Suppressor macrophage (primary cell): ENCODE results near the gene RHCG.

Experiments
- DNase-seq, 4 experiments: peaks; one replicate each; pipeline ENCODE4 v3.0.0-alpha.2; 2020 to 2022

RHCG gene

DNA sequence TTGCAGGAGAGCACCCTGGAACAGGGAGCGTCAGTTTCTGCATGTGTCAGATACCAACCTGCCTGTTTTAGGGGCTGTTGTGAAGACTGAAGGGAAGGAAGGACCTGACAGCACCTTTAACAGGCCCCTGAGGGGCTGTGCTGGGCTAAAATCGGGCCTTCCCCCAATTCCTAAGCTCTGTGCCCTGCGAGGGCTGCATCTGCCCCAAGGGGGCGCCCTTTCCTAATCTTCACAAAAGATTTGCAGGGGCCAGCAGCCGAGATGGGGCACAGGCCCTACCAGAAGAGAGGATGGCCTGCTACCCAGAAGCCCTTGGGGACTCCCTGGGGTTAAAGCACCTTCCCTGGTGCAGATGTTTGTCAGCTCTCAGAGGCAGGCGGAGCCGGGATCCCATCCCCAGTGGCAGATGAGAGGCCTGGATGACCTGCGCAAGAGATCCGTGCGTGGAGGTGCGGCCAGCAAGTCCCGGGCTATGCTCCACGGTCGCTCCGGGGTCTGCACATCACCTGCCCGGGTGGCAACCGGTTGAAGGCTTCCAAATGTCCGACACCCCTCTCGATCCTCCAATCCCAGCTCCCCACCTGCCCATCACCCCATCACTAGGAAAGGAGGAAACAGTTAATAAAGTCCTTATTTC, 53.6 kb downstream of the RHCG start:
- DNase-seq = peak; percentile 66 to 80 (median 71)

- DNase-seq = no peak
Observed at GRCh38 chr15:89442155-89442554, 54.2 kb downstream of the RHCG start.

GRCh38 chr15:89441295-89441812, 55.0 kb downstream of the RHCG start:
- DNase-seq = peak in 3 of 4 experiments; percentile 43 to 62 (median 52)

DNA sequence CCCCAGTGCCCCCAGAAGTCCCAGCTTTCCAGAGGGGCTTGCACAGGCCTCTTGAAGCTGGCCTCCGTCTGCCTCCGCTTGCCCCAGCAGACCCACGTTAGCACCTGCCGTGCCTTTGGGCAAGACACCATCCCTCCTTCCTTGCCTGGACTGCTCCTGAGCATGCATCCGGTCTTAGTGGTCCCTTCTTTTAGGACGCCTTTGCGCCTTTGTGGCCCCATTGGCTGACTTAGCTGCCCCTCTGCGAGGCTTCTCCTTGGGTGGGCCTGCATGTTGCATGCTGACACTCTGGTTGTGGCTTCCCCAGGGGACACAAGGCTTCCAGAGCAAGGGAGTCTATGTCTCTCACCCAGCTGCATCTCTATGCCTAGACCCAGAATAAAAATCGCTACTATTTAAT, 56.6 kb downstream of the RHCG start:
- no peak for DNase-seq

DNA sequence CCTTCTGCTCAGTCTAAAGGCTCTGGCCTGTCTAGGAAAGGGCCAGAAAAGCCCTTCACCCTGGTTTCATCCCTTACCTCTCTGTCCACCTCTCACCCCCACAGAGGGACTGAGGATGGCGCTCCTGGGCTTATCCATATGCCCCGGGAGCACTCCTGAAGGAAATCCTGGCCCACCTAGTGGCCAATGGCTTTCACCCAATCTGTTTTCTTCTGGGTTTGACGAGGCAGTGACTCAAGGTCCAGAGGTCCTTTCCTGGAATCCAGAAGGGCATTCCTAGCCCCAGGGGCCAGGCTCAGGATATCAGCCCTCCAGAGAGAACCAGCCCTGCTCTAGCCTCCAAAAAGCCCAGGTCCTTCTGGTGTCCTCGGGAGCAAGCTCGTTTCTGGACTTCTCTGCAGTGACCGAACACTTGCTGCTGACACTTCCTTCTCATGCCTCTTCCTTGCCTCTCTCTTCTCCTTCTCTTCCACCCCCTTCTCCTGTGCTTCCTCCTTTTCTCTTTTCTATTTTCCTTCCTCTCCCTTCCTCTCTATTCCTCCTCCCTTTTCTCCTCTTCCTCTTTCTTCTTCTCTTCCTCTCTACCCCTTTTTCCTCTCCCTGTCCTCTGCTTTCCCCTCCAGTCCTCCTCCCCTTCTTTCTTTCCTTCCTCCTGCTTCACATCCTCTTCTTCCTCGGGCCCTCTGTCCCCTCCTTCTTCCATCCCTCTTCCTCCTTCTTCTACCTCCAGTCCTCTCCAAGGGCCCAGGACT, 59.6 kb downstream of the RHCG start:
- no peak for DNase-seq

- DNase-seq = no peak
Observed at GRCh38 chr15:89435362-89435761, 61.0 kb downstream of the RHCG start.

DNA sequence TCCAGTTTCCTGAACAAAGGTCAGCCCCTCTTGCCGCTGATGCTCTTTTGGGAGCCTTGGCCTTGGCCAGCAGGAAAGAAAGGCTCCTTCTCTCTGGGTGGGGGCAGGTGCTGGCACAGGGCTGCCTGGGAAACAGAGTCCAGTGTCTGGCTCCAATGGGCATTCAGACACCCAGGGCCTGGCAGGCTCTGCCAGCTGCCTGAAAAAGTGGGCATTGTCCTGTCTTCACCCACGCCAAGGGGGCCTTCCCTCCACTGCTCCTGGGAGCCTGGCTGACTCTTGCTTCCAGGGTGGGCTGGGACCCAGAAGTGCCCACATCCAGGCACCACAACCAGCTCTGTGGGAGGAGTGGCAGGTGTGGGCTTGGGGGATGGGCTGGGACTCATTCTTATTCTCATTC, 62.7 kb downstream of the RHCG start:
- DNase-seq = no peak

DNA sequence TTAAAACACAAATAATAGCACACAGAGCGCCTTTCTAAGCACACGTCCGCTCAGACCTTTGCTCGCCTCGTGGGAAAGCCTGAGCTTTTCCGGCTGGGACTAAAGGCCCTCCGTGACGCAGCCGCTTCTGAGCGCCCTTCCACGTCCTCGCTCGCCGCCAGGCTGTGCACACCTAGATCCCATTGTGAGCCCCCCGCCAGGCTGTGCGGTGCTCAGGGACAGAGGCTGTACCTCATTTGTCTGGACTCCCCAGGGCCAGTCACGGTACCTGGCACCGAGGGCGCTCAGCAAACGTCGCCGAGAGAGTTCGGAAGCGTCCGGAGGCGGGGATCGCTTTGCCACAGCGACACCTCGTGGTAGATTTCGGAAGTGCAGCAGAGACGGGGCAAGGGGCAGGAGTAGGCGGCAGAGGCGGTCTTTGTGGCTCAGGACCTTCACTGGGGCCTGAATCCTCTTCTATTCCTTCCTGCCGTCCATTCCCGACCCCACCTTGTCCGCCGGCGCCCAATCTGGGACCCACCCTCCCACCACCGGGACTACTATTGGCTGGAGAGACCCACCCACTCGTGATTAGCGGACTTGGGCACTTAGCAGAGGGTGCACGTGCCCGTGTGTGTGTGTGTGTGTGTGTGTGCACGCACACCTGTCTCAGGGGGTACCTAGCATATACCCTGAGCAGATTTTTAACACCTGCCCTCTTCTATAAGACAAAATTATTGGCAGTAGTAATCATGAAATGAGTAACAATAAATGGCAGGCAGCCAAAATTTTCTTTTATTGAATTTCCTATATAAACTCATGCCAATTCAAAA, 65.6 kb downstream of the RHCG start:
- DNase-seq = peak; percentile 81 to 93 (median 88)

DNA sequence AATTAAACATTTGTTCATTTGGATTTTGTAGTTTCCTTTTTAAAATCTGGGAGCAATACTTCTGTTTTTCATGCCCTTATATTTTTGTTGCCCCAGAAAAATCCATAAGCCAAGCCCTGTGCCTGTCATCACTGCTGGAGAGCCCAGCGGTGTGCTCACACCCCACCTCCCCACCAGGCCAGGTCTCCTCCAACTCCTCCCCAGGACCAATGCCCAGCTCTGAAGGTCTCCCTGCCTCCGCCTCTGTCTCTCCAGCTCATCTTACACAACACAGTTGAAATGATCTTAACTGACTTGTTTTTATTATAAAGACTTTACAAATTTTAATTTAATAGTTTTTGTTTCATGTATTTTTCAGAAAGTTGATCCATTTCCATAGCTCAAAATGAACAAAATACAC, 66.4 kb downstream of the RHCG start:
- no peak for DNase-seq

GRCh38 chr15:89429023-89429422, 67.4 kb downstream of the RHCG start:
- DNase-seq = peak; percentile 69 to 91 (median 76)

GRCh38 chr15:89428246-89428645, 68.1 kb downstream of the RHCG start:
- no peak for DNase-seq

GRCh38 chr15:89426500-89426899, 69.9 kb downstream of the RHCG start:
- no peak for DNase-seq

DNA sequence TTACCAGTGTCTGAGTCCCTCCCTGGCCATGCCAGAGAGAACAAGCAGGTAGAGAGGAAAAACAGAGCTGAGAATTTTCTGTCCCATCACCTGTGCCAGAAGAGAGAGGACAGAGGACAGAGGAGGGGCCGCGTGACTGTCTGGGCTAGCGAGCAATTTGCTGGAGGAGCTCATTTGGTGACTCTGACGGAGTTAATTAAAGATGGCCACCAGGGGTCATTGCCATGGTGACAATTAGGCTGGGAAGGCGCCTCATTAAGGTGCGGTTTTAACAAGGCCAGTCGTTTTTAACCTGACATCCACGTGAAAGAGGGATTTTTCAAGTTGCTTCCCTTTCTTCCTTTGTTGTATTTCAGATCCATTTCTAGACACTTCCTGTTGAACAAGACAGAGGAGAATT, 72.4 kb downstream of the RHCG start:
- no peak for DNase-seq
